IPS-18a (cell line): Measurements from ENCODE around the gene POMGNT2.

Experiments
- H3K27ac ChIP-seq: one replicate; pipeline ENCODE4 v1.5.1; 2013; ENCODE audit warnings: low read length
- H3K27me3 ChIP-seq: one replicate; pipeline ENCODE4 v1.6.1; 2013; ENCODE audit warnings: mild to moderate bottlenecking, low read length; ENCODE audit not compliant: control insufficient read depth, insufficient read depth
- H3K36me3 ChIP-seq: one replicate; pipeline ENCODE4 v1.6.1; 2013; ENCODE audit warnings: low read depth, low read length; ENCODE audit not compliant: control insufficient read depth
- H3K4me1 ChIP-seq: one replicate; pipeline ENCODE4 v1.6.1; 2013; ENCODE audit warnings: low read depth, low read length; ENCODE audit not compliant: control insufficient read depth
- H3K4me3 ChIP-seq: one replicate; pipeline ENCODE4 v1.5.1; 2013; ENCODE audit warnings: low read length
- H3K9ac ChIP-seq: one replicate; pipeline ENCODE4 v1.6.1; 2013; ENCODE audit warnings: mild to moderate bottlenecking, low read length, moderate library complexity
- H3K9me3 ChIP-seq: one replicate; pipeline ENCODE4 v1.6.1; 2013; ENCODE audit warnings: low read depth, low read length; ENCODE audit not compliant: control insufficient read depth

POMGNT2 gene

DNA sequence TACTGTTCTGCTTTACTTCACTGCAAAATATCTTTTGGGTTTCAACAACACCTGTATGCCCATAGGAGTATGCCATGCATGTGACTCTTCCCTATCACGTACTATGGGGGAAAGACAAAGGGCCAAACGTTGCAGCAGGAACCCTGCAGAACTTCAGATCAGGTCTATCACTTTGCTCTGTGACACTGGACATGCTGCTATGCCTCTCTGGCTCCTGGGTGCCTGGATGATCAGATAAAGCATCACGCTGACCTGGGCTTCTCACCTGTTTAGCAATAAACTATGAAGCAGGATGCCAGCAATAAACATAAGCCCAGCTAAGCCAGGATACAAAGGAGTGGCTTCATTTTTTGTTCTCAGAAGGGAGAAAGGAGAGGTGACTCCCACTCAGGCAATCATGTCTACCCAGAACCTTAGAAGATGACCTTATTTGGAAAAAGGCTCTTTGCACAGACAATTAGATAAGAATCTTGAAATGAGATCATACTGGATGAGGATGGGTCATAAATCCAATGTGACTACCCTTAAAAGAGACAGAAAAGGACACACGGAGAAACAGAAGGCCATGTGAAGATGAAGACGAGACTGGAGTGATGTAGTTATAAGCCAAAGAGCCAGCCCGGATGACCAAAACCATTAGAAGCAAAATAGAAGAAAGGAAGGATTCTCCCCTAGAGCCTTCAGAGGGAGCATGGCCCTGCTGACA, 19.3 kb downstream of the POMGNT2 start:
- no peaks in the 10 kb centered on the region for H3K27me3 ChIP-seq
- H3K27ac ChIP-seq, result no peak overlapping the region
- no peak overlapping the region for H3K4me3 ChIP-seq
- no peak overlapping the region for H3K9ac ChIP-seq
- no peaks in the 10 kb centered on the region for H3K4me1 ChIP-seq
- no peaks in the 10 kb centered on the region for H3K36me3 ChIP-seq
- H3K9me3 ChIP-seq, result no peaks in the 10 kb centered on the region

GRCh38 chr3:43082457-43082856, 23.4 kb downstream of the POMGNT2 start:
- no peaks in the 10 kb centered on the region for H3K4me1 ChIP-seq
- no peak overlapping the region for H3K27ac ChIP-seq
- H3K4me3 ChIP-seq, result no peak overlapping the region
- H3K9ac ChIP-seq, result no peak overlapping the region
- no peaks in the 10 kb centered on the region for H3K9me3 ChIP-seq
- H3K27me3 ChIP-seq, result no peaks in the 10 kb centered on the region
- H3K36me3 ChIP-seq, result peaks cover 16% of the 10 kb centered on the region

- H3K9me3 ChIP-seq, result no peaks in the 10 kb centered on the region
- H3K4me3 ChIP-seq, result no peak overlapping the region
- no peaks in the 10 kb centered on the region for H3K4me1 ChIP-seq
- peaks cover 16% of the 10 kb centered on the region for H3K36me3 ChIP-seq
- H3K9ac ChIP-seq, result no peak overlapping the region
- H3K27me3 ChIP-seq, result no peaks in the 10 kb centered on the region
- H3K27ac ChIP-seq, result no peak overlapping the region
Observed at GRCh38 chr3:43081796-43082195, 24.1 kb downstream of the POMGNT2 start.

DNA sequence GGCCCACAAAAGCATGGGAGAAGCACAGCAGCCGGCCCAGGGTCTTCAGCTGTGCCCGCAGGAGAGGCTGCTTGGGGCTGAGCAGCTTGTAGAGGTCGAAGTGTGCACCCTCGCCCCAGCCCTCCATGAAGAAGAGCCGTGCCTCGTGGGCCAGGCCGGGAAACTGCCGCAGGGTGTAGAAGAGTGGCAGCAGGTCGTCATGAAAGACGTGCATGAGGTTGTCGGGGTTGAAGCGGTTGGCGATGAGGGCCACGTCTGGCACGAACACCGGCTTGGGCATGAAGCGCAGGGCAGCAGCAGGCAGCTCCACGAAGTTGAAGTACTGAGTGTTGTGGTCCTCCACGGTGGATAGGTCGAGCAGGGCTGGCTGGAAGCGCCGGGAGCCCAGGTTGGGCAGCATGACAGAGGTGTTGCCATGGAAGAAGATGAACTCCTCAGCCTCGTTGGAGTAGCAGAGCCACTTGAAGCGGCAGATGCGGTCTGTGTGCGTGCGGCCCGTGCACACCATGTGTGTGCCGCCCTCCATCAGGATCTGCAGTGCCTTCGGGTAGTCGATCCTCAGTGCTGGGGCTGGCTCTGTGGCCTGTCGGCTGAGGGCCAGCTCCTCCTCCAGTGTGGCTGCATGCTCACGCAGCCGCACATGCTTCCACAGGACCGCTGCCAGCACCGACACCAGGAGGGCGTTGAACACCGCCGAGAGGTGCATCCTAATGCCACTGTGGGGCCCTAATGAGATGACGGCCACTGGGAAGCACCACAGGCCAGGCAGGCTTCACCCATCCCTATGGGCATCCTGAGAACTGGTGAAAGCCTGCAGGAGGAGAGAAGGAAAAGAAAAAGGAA, 24.9 kb downstream of the POMGNT2 start:
- Histone ChIP-seq H3K27ac (no peak overlapping the region), H3K9me3 (no peaks in the 10 kb centered on the region), H3K4me3 (no peak overlapping the region), H3K36me3 (peaks cover 16% of the 10 kb centered on the region), H3K27me3 (no peaks in the 10 kb centered on the region), H3K4me1 (no peaks in the 10 kb centered on the region), H3K9ac (no peak overlapping the region)

DNA sequence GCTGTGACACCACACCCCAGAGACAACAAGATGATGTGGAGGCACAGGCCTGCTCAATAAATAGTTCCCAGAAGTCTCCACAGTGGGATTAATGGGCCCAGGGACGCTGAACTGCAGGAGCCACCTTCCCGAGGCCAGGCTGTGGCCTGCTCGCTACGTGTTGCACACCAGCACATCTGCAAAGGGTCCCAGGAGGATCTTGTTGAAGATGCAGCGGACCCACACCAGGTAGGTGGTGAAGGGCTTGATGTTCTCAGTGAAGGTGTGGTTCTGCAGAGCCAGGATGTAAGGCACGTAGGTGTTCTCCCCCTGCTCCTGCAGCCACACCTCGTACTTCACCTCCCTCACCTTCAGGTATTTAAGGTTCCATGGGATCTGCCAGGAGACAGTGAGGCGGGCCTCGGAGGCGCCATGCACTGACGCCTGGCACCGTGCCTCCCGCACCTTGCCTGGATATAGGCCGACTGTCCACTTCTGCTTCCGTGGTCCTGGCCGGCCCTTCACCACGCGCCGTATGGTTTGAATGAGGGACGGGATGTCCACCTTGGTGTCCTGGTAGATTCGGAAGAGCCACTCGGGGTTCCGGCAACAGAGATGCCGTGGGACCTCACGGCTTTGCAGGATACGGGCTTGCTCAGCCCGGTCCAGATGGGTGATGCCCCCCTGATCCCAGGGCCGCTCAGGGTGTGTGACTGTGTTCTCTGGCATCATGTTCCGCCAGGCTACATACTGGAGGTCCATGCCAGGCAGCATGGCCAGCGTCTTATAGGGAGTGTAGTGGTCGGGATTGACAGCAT, 26.1 kb downstream of the POMGNT2 start:
- Histone ChIP-seq H3K27ac (no peak overlapping the region), H3K9me3 (no peaks in the 10 kb centered on the region), H3K4me3 (no peak overlapping the region), H3K4me1 (no peaks in the 10 kb centered on the region), H3K27me3 (no peaks in the 10 kb centered on the region), H3K9ac (no peak overlapping the region), H3K36me3 (peaks cover 16% of the 10 kb centered on the region)

GRCh38 chr3:43077707-43078106, 28.2 kb downstream of the POMGNT2 start:
- no peaks in the 10 kb centered on the region for H3K4me1 ChIP-seq
- no peak overlapping the region for H3K4me3 ChIP-seq
- no peaks in the 10 kb centered on the region for H3K9me3 ChIP-seq
- no peak overlapping the region for H3K27ac ChIP-seq
- no peak overlapping the region for H3K9ac ChIP-seq
- no peaks in the 10 kb centered on the region for H3K27me3 ChIP-seq
- peaks cover 16% of the 10 kb centered on the region for H3K36me3 ChIP-seq

DNA sequence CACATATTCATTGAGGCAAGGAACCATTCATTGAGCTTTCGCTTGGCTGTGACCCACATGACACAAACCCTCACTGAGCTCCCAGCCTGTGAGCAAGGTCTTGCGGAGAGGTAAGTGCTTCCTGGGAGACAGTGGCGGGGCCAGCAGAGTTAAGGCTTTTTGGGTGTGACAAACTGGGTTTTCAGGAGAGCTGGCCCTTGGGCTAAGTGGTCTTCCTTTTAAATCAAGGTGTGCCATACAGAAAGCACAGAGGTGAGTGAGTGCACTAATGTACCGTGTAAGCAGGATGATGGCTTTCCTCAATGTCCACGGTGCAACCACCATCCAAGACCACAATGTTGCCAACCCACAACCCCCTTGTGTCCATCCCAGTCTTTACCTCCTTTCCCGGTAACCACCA, 28.6 kb downstream of the POMGNT2 start:
- H3K27ac ChIP-seq, result no peak overlapping the region
- H3K4me1 ChIP-seq, result no peaks in the 10 kb centered on the region
- peaks cover 16% of the 10 kb centered on the region for H3K36me3 ChIP-seq
- H3K27me3 ChIP-seq, result no peaks in the 10 kb centered on the region
- no peak overlapping the region for H3K4me3 ChIP-seq
- no peak overlapping the region for H3K9ac ChIP-seq
- no peaks in the 10 kb centered on the region for H3K9me3 ChIP-seq

- Histone ChIP-seq H3K27ac (no peak overlapping the region), H3K9me3 (no peaks in the 10 kb centered on the region), H3K9ac (no peak overlapping the region), H3K4me1 (no peaks in the 10 kb centered on the region), H3K36me3 (peaks cover 16% of the 10 kb centered on the region), H3K4me3 (no peak overlapping the region), H3K27me3 (no peaks in the 10 kb centered on the region)
Observed at GRCh38 chr3:43076857-43077256, 29.0 kb downstream of the POMGNT2 start.

DNA sequence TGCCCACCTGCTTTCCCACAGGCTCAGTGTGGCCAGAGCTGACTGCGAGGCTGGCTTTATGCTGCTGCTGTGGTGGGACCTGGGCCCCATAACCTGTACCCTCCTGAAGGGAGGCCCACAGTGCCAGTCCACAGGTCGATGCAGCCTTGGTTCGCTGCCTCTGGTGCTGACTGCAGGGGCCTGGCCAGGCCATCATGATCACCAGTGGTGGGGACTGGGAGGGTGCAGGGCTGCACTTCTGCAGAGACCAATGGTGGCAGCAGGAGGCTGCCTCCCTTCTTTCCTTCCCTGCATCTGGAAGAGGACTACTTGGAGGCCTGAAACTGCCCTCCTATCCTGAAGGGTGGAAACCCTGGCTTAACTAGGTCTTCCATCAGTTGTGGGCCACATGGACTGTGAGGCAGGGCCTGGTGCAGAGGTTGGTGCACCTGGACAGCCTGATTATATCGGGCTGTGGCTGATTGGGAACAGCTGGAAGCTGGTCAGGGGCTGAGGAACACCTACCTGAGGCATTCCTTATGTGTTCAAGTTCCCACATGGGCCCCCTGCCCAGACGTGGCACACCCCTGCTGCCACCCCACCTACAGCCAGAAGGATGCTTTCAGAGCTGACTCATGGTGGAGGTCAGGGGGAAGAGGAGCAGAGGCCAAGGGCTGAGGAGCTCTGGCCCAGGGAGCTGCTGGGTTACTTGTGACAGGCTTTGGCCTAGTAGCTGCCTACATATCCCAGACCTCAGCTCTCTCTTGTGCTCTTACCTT, 29.8 kb downstream of the POMGNT2 start:
- Histone ChIP-seq H3K9ac (no peak overlapping the region), H3K9me3 (no peaks in the 10 kb centered on the region), H3K27ac (no peak overlapping the region), H3K4me3 (no peak overlapping the region), H3K36me3 (peaks cover 16% of the 10 kb centered on the region), H3K4me1 (no peaks in the 10 kb centered on the region), H3K27me3 (no peaks in the 10 kb centered on the region)

DNA sequence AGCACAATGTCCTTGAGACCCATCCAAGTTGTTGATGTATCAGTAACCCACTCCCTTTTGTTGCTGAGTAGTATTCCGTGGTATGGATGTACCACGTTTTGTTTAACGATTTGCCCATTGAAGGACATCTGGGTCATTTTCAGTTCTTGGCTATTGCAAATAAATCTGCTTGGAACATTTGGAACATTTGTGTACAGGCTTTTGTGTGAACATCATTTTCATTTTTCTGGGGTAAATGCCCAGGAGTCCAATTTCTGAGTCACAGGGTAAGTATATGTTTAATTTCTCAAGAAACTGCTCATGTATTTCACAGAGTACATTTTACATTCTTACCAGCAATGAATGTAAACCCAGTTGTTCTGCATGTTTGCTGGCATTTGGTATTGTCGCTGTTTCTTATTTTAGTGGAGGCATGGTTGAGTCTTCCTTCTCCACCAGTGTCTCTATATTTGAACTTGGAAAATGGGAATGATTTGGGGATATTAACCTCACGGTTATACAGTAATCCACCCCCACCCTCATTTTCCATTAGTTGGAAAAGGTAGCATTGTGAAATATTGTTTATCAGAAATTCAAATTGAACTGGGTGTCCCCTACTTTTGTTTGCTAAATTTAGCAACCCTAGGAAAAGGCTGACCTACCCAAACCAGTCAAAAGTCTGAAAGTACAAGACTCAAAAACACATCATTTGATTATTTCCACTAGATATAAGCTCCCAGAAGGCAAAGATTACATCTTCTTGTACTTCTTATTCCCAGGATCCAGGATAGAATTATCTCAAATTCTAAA, 30.8 kb downstream of the POMGNT2 start:
- Histone ChIP-seq H3K9ac (no peak overlapping the region), H3K9me3 (no peaks in the 10 kb centered on the region), H3K4me1 (no peaks in the 10 kb centered on the region), H3K27ac (no peak overlapping the region), H3K36me3 (peaks cover 9% of the 10 kb centered on the region), H3K27me3 (no peaks in the 10 kb centered on the region), H3K4me3 (no peak overlapping the region)
